ENCODE data around the gene INSYN1.
"Not testable (repeated sequence)": the region's sequence is repeated elsewhere in the genome, so short reads cannot be mapped to it uniquely, and the experiment has no call there.

- not testable (repeated sequence) for TF ChIP-seq POLR2A (IDR thresholded peaks at IDR 0.05; ENCODE audit: low read depth, low read length); POLR2AphosphoS5 (IDR thresholded peaks at IDR 0.05; ENCODE audit: low read depth, low read length); TAF1 (IDR thresholded peaks at IDR 0.05; ENCODE audit: borderline replicate concordance, low read depth, low read length)
These were observed 49.5 kb downstream of the INSYN1 start for GRCh38 chr15:73703601-73704000.
